PC-9 (cell line): Measurements from ENCODE around the gene SKIC2.

Experiments used
- EZH2 ChIP-seq: fragments of 200-600 bp; sonication (generic); IDR thresholded peaks from 2 replicates; pipeline ENCODE4 v1.8.0; 2017; ENCODE audit warnings: antibody characterized with exemption, low read depth
- TF ChIP-seq, protein P1 (sequence below): fragments of 200-600 bp; sonication (generic); conservative IDR thresholded peaks from 2 replicates; pipeline ENCODE4 v1.6.1; 2017; ENCODE audit warnings: mixed run types, antibody characterized with exemption, mild to moderate bottlenecking, moderate library complexity

GRCh38 chr6:31946370-31946885 lies 12.5 kb upstream of the SKIC2 start:
- TF ChIP-seq, protein P1, sequence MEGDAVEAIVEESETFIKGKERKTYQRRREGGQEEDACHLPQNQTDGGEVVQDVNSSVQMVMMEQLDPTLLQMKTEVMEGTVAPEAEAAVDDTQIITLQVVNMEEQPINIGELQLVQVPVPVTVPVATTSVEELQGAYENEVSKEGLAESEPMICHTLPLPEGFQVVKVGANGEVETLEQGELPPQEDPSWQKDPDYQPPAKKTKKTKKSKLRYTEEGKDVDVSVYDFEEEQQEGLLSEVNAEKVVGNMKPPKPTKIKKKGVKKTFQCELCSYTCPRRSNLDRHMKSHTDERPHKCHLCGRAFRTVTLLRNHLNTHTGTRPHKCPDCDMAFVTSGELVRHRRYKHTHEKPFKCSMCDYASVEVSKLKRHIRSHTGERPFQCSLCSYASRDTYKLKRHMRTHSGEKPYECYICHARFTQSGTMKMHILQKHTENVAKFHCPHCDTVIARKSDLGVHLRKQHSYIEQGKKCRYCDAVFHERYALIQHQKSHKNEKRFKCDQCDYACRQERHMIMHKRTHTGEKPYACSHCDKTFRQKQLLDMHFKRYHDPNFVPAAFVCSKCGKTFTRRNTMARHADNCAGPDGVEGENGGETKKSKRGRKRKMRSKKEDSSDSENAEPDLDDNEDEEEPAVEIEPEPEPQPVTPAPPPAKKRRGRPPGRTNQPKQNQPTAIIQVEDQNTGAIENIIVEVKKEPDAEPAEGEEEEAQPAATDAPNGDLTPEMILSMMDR = no peak
- no peak for TF ChIP-seq EZH2
